ENCODE results near the gene CD34.
"Not testable (repeated sequence)": the region's sequence is repeated elsewhere in the genome, so short reads cannot be mapped to it uniquely, and the experiment has no call there.

CD34 gene

GRCh38 chr1:207926984-207927383 is 16.1 kb upstream of the CD34 start:
- no peak for DNase-seq (ENCODE audit: low read depth in 2 of 2)

- not testable (repeated sequence) for DNase-seq (ENCODE audit: low read depth in 2 of 2)
Observed at GRCh38 chr1:207925969-207926368, 15.0 kb upstream of the CD34 start.

- DNase-seq (ENCODE audit: low read depth in 2 of 2) = no peak
Observed at GRCh38 chr1:207925210-207925609, 14.3 kb upstream of the CD34 start.

- DNase-seq (ENCODE audit: low read depth in 2 of 2) = no peak
Observed at GRCh38 chr1:207923561-207923960, 12.6 kb upstream of the CD34 start.

- no peak for DNase-seq (ENCODE audit: low read depth in 2 of 2)
Observed at GRCh38 chr1:207923121-207923520, 12.2 kb upstream of the CD34 start.

- no peak for DNase-seq (ENCODE audit: low read depth in 2 of 2)
Observed at GRCh38 chr1:207922554-207922953, 11.6 kb upstream of the CD34 start.

- no peak for DNase-seq (ENCODE audit: low read depth in 2 of 2)
Observed at GRCh38 chr1:207921321-207921720, 10.4 kb upstream of the CD34 start.

- DNase-seq (ENCODE audit: low read depth in 2 of 2) = no peak
Observed at GRCh38 chr1:207920444-207921021, 9.6 kb upstream of the CD34 start.

GRCh38 chr1:207919523-207920170 is 8.7 kb upstream of the CD34 start:
- no peak for DNase-seq (ENCODE audit: low read depth in 2 of 2)

- no peak for DNase-seq (ENCODE audit: low read depth in 2 of 2)
Observed at GRCh38 chr1:207918581-207918980, 7.7 kb upstream of the CD34 start.

- no peak for DNase-seq (ENCODE audit: low read depth in 2 of 2)
Observed at GRCh38 chr1:207918011-207918410, 7.1 kb upstream of the CD34 start.

- DNase-seq (ENCODE audit: low read depth in 2 of 2) = no peak
Observed at GRCh38 chr1:207917080-207917479, 6.2 kb upstream of the CD34 start.

- DNase-seq (ENCODE audit: low read depth in 2 of 2) = no peak
Observed at GRCh38 chr1:207913951-207914350, 3.0 kb upstream of the CD34 start.

- DNase-seq (ENCODE audit: low read depth in 2 of 2) = no peak
Observed at GRCh38 chr1:207911856-207912760, 1.2 kb upstream of the CD34 start.

GRCh38 chr1:207909687-207910086 is 1.2 kb downstream of the CD34 start:
- no peak for DNase-seq (ENCODE audit: low read depth in 2 of 2)

- DNase-seq (ENCODE audit: low read depth in 2 of 2) = no peak
Observed at GRCh38 chr1:207908107-207908734, 2.7 kb downstream of the CD34 start.

- DNase-seq (ENCODE audit: low read depth in 2 of 2) = no peak
Observed at GRCh38 chr1:207904391-207904790, 6.5 kb downstream of the CD34 start.

GRCh38 chr1:207903767-207904166 is 7.2 kb downstream of the CD34 start:
- DNase-seq (ENCODE audit: low read depth in 2 of 2) = no peak

- DNase-seq (ENCODE audit: low read depth in 2 of 2) = no peak
Observed at GRCh38 chr1:207903053-207903452, 7.9 kb downstream of the CD34 start.

- no peak for DNase-seq (ENCODE audit: low read depth in 2 of 2)
Observed at GRCh38 chr1:207902566-207902965, 8.4 kb downstream of the CD34 start.

GRCh38 chr1:207901041-207901653 is 9.8 kb downstream of the CD34 start:
- no peak for DNase-seq (ENCODE audit: low read depth in 2 of 2)

GRCh38 chr1:207898836-207899235 is 12.1 kb downstream of the CD34 start:
- DNase-seq (ENCODE audit: low read depth in 2 of 2) = no peak
